WI38 (cell line): ENCODE results near the gene KL.

ENCODE experiments used
- H3K4me3 ChIP-seq: 2 replicates; pipeline ENCODE4 v1.5.1; 2011; ENCODE audit warnings: low read depth, mild to moderate bottlenecking, control low read depth, low read length
- TF ChIP-seq, protein P1 (sequence below): IDR thresholded peaks from 2 replicates; pipeline ENCODE4 v1.5.1; 2012; ENCODE audit warnings: low read depth, mild to moderate bottlenecking, control low read depth, low read length

Gene KL

GRCh38 chr13:33003458-33004019 lies 12.7 kb upstream of the KL start:
- H3K4me3 ChIP-seq = no peak overlapping the region
- TF ChIP-seq, protein P1, sequence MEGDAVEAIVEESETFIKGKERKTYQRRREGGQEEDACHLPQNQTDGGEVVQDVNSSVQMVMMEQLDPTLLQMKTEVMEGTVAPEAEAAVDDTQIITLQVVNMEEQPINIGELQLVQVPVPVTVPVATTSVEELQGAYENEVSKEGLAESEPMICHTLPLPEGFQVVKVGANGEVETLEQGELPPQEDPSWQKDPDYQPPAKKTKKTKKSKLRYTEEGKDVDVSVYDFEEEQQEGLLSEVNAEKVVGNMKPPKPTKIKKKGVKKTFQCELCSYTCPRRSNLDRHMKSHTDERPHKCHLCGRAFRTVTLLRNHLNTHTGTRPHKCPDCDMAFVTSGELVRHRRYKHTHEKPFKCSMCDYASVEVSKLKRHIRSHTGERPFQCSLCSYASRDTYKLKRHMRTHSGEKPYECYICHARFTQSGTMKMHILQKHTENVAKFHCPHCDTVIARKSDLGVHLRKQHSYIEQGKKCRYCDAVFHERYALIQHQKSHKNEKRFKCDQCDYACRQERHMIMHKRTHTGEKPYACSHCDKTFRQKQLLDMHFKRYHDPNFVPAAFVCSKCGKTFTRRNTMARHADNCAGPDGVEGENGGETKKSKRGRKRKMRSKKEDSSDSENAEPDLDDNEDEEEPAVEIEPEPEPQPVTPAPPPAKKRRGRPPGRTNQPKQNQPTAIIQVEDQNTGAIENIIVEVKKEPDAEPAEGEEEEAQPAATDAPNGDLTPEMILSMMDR = no peak

GRCh38 chr13:33004511-33004910 lies 11.7 kb upstream of the KL start:
- TF ChIP-seq, protein P1 = no peak
- no peak overlapping the region for H3K4me3 ChIP-seq

GRCh38 chr13:33006134-33006533 lies 10.1 kb upstream of the KL start:
- TF ChIP-seq, protein P1 = no peak
- H3K4me3 ChIP-seq = no peak overlapping the region

DNA sequence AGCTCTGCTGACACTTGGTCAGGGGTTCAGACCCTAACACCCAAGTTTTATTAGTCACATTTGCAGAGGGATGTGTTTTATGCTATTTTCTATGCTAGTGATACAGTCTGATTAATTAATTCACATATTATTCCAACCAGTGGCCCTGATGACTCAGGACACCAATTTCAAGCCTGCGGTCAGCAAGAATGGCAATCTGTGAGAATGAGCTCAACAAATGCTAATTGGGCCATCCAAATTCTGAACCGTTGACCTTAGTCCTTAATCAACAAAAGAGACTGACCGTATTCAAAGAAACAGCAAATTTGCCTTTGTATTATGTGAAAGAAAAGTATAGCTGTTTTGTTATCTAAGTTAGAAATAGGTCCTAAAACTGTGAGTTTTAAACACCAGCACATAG lies 9.6 kb upstream of the KL start:
- H3K4me3 ChIP-seq = no peak overlapping the region
- TF ChIP-seq, protein P1 = no peak

DNA sequence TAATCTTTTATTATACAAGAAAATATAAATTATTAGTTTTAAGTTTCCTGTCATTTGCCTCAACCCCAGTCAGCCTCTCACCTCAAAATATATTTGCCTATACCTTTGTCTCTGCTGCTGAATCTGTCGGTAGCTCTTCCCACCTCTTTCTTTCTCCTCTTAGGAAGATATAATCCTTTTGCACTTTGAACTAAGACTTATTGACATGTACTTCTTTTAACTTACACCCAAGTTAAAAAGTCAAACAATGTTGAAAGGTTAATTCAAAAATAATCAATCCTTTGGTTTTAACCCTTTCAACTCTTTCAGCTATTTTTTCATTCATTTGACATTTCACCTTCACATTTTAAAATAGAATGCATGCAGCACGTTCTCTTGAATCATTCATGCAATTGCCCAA lies 9.0 kb upstream of the KL start:
- H3K4me3 ChIP-seq = no peak overlapping the region
- TF ChIP-seq, protein P1 = no peak

DNA sequence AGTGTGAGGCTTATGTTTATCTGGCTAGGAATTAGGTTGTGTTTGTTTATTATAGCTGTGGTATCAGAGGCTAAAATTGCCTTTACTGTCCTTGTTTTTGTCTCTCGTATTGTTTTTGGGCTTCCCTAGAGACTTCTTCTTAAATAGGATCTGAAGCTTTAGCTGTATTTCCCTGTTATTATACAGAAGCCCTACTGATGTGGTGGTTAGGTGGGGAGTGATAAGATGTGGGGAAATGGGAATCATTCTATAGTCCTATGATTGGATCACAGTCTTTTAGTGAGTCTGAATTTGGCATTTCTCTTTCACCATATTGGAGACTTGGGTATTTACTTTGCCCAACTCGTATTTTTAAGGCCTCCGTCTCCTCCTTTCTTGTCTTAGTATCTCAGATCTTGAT lies 8.3 kb upstream of the KL start:
- no peak overlapping the region for H3K4me3 ChIP-seq
- TF ChIP-seq, protein P1 = no peak

DNA sequence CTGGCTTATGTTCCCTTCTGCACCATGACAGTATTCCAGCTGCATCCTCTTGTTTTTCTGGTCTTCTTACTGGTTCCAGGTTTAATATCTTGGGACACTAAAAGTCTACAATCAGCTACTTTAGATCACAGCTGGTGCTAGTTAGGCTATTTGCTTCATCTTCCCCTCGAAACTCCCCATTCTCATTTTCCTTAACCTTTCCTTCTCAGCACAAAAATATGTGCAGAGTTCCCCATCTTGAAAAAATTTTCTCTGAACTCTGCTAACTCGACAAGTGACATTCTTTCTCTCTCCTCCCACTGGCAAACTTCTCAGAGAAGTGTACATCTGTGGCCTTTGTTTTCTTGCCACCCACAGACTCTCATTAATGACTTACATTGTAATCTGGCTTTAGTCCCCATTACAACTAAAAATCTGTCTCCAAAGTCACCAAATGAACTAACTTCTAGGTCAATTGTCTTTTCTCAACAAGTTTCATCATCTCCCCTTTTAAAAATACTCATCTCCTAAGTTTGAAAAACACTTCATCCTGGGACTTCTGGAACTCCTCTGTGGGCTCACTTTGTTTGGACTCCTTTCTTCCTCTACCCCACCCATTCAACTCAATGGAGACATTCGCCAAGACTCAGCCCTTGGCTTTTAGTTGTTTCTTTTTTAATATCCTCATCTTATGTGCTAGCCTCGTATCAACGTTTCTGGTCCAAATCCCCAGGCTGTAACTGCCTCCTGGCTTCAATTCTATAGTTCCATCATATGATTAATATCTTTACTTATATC lies 7.1 kb upstream of the KL start:
- H3K4me3 ChIP-seq = no peak overlapping the region
- TF ChIP-seq, protein P1 = no peak
